OCI-LY1 (cell line): ENCODE results near the gene STAB1.

ENCODE experiments used
- H2AFZ ChIP-seq: fragments of 200-600 bp; sonication (generic), shearing (Covaris generic); 2 replicates; pipeline ENCODE4 v1.6.0; 2014; ENCODE audit warnings: antibody characterized with exemption, mild to moderate bottlenecking, low read length
- H3F3A ChIP-seq: fragments of 200-600 bp; sonication (generic), shearing (Covaris generic); 2 replicates; pipeline ENCODE4 v1.6.0; 2014; ENCODE audit warnings: mild to moderate bottlenecking, antibody characterized with exemption, low read length, moderate library complexity; ENCODE audit not compliant: insufficient read depth
- H3K27ac ChIP-seq: fragments of 200-600 bp; sonication (generic); 2 replicates; pipeline ENCODE4 v1.5.1; 2014; ENCODE audit warnings: low read length, mixed run types, mild to moderate bottlenecking, low read depth; ENCODE audit not compliant: poor library complexity, severe bottlenecking
- H3K27me3 ChIP-seq: fragments of 200-600 bp; sonication (generic); 2 replicates; pipeline ENCODE4 v1.6.0; 2014; ENCODE audit warnings: antibody characterized with exemption, mild to moderate bottlenecking, low read length, moderate library complexity; ENCODE audit not compliant: insufficient read depth
- H3K36me3 ChIP-seq: fragments of 200-600 bp; sonication (generic); 2 replicates; pipeline ENCODE4 v1.6.1; 2014; ENCODE audit warnings: mild to moderate bottlenecking, antibody characterized with exemption, low read length, moderate library complexity, mixed read lengths; ENCODE audit not compliant: insufficient read depth
- H3K4me1 ChIP-seq: fragments of 200-600 bp; sonication (generic); 2 replicates; pipeline ENCODE4 v1.5.1; 2014; ENCODE audit warnings: mild to moderate bottlenecking, low read length, moderate library complexity; ENCODE audit not compliant: insufficient read depth, severe bottlenecking
- H3K4me2 ChIP-seq: fragments of 200-600 bp; sonication (generic), shearing (Covaris generic); 2 replicates; pipeline ENCODE4 v1.6.1; 2014; ENCODE audit warnings: low read length
- H3K4me3 ChIP-seq: fragments of 200-600 bp; sonication (generic); 2 replicates; pipeline ENCODE4 v1.5.1; 2014; ENCODE audit warnings: low read length, low read depth, mild to moderate bottlenecking, mixed read lengths; ENCODE audit not compliant: poor library complexity, severe bottlenecking
- H3K79me2 ChIP-seq: fragments of 200-600 bp; shearing (Covaris generic); 2 replicates; pipeline ENCODE4 v1.6.1; 2016; ENCODE audit warnings: mixed run types, low read length, mixed read lengths; ENCODE audit not compliant: insufficient read depth
- H3K9ac ChIP-seq: fragments of 200-600 bp; sonication (generic), shearing (Covaris generic); 2 replicates; pipeline ENCODE4 v1.6.1; 2014; ENCODE audit warnings: mild to moderate bottlenecking, low read length, mixed read lengths
- H3K9me2 ChIP-seq: fragments of 200-600 bp; sonication (generic), shearing (Covaris generic); 2 replicates; pipeline ENCODE4 v1.6.1; 2014; ENCODE audit warnings: low read depth, mild to moderate bottlenecking, low read length, mixed read lengths
- H3K9me3 ChIP-seq: fragments of 200-600 bp; shearing (Covaris generic); 2 replicates; pipeline ENCODE4 v1.6.1; 2014; ENCODE audit warnings: low read length, mixed read lengths
- H4K20me1 ChIP-seq: fragments of 200-600 bp; sonication (generic), shearing (Covaris generic); 2 replicates; pipeline ENCODE4 v1.6.0; 2016; ENCODE audit warnings: mild to moderate bottlenecking, low read length; ENCODE audit not compliant: insufficient read depth
- CTCF ChIP-seq: fragments of 200-600 bp; sonication (generic), shearing (Covaris generic); IDR thresholded peaks from 2 replicates; pipeline ENCODE4 v1.5.1; 2017; ENCODE audit warnings: mild to moderate bottlenecking, antibody characterized with exemption, low read length, moderate library complexity, mixed read lengths
- EZH2 ChIP-seq: fragments of 200-600 bp; sonication (generic), shearing (Covaris generic); IDR thresholded peaks from 2 replicates; pipeline ENCODE4 v1.8.0; 2017; ENCODE audit warnings: borderline replicate concordance, mixed run types, mild to moderate bottlenecking, antibody characterized with exemption, low read length, moderate library complexity, mixed read lengths

Gene STAB1

DNA sequence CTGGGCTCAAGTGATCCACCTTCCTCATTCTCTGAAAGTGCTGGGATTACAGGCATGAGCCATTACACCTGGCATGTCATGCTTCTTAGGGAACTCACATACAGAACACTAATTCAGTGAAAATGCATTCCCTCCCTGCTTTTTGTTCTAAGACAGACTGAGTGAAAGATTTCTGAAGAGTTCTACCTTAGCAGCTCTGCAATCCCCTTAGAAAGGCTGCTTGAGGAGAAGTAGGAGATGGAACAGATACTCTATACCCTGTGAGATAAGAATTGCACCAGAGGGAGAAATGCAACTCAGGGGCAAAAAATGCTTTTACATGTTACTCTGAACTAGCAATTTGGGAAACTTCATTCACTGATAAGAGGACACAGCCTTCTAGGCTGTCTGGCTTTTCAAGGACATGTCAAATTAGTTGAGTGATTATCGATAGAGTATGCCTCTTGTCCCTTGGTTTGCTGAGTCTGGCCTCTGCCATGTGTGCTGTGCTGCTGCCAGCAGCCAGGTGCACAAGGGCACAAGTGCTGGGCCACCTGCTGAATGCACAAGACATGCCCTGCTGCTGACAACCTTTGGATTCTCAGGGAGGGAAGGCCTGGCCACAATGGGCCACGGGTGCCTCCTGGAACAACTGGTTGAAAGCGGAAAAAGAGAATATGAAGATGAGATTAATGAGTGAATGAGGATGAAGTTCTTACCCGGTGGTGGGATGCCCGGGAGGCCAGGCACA is 59.1 kb downstream of the STAB1 start:
- Histone ChIP-seq H3K36me3 (peaks cover 64% of the 10 kb centered on the region), H3K9me2 (no peaks in the 10 kb centered on the region), H4K20me1 (no peaks in the 10 kb centered on the region), H3K27me3 (no peaks in the 10 kb centered on the region), H3K27ac (no peak overlapping the region), H3K9me3 (no peaks in the 10 kb centered on the region), H3K9ac (no peak overlapping the region), H3K4me2 (no peak overlapping the region), H3K4me1 (no peaks in the 10 kb centered on the region), H3K79me2 (no peaks in the 10 kb centered on the region), H3K4me3 (no peak overlapping the region), H2AFZ (no peak overlapping the region), H3F3A (no peaks in the 10 kb centered on the region)
- no peak for TF ChIP-seq CTCF
- no peak for TF ChIP-seq EZH2

DNA sequence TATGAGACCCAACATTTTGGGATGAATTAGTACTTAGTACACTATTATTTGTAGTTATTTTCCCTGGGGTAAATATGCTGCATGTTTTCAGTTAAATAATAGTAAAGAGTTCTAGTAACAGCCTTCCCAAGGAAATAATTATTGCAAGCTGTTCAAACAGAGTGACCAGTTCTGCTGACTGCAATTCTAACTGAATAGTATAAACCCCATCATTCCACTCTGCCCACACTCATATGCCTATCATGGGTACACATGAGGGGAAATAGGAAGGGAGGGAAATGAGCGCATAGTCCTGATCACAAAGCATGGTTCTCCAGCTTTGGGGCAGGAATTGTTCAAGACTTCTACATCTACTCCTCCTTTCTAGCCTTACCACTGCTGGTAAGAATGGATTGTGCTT is 59.9 kb downstream of the STAB1 start:
- Histone ChIP-seq H3K79me2 (no peaks in the 10 kb centered on the region), H3F3A (no peaks in the 10 kb centered on the region), H4K20me1 (no peaks in the 10 kb centered on the region), H3K9me2 (no peaks in the 10 kb centered on the region), H3K4me1 (no peaks in the 10 kb centered on the region), H3K9ac (no peak overlapping the region), H3K27me3 (no peaks in the 10 kb centered on the region), H3K4me2 (no peak overlapping the region), H3K4me3 (no peak overlapping the region), H3K36me3 (peaks cover 68% of the 10 kb centered on the region), H3K27ac (no peak overlapping the region), H2AFZ (no peak overlapping the region), H3K9me3 (no peaks in the 10 kb centered on the region)
- no peak for TF ChIP-seq CTCF
- TF ChIP-seq EZH2: no peak

DNA sequence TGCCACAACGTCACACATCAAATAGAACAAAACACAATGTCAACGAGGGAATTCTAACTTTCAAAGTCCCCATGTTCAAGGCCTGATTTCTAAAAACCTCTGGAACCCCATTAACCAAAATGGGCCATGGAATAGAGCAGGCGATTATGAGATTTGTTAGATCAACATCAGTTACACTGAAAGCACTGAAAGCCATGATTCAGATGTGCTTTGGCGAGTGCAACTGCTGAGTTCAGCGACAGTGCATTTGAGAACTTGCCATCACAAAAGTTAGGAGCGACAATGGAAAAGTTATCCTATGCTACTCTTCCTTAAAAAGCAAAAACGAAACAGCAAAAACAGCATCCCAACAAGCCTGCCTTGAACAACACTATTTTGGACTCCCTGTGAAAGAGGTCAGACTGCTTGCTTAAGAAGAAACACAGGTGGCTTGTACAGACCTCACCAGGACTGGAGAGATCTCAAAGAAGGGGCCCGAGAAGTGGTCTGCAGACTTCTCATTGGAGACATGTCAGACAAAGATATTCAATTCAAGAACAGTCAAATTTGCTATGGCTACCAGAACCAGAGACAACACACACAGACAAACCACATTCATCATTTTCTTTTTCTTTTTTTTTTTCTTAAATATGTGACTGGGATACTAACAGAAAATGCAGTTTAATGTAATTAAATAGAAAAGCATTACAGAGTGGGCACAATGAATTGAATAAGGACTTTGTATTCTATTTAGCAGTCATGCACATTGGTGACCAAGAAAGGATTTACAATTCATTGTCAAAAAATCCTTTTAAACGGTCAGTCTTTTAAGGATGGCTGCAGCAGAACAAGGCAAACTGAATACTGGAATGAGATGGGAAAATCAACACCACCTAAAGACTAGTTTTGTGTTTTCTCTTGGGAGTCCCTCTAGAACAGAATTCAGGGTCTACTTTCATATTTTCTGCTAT is 62.1 kb downstream of the STAB1 start:
- TF ChIP-seq EZH2 (no peak), CTCF (no peak)
- no peak overlapping the region for H3K27ac ChIP-seq
- H3K9me2 ChIP-seq: no peaks in the 10 kb centered on the region
- H3K4me2 ChIP-seq: no peak overlapping the region
- H3K9ac ChIP-seq: no peak overlapping the region
- H3K79me2 ChIP-seq: no peaks in the 10 kb centered on the region
- no peaks in the 10 kb centered on the region for H3F3A ChIP-seq
- no peak overlapping the region for H2AFZ ChIP-seq
- no peaks in the 10 kb centered on the region for H3K27me3 ChIP-seq
- no peak overlapping the region for H3K4me3 ChIP-seq
- no peaks in the 10 kb centered on the region for H3K9me3 ChIP-seq
- peaks cover 66% of the 10 kb centered on the region for H3K36me3 ChIP-seq
- no peaks in the 10 kb centered on the region for H3K4me1 ChIP-seq
- H4K20me1 ChIP-seq: no peaks in the 10 kb centered on the region
